ENCODE data around the gene SDHD. TPM values are rescaled to one million over a fixed set of nuclear protein-coding genes. Genes with fewer than 3 reads are reported as not detected.
"Not testable (repeated sequence)": the region's sequence is repeated elsewhere in the genome, so short reads cannot be mapped to it uniquely, and the experiment has no call there.

The SDHD gene
- total and polyA plus RNA-seq, 2 experiments from 2014 or later = 151 to 158 TPM

DNA sequence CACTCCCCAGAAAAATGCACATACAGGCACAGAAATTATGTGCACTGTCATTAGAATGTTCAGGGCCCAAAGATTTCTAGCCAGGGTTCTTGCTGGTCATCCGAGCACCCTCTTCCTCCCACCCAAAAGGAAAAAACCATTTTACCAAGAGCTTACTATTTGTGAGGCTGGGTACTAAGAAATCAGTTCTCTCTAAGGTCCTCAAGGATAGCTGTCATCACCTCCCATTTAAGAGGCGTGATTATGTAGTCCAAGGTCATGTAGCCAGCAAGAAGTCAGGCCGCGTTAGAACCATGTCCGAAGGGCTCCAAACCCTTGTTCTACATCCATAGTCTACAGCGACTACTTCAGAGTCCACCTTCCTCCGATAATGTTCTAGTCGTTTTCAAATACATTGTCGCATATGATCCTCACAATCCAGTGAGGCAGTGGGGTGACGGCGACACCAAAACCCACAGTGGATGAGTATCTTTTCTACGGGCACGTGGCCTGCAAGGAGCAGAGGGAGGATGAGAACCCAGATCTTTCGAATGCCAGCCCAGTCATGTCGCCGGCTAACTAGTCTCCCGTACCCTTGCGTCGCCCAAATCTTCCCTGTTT, 751 bp upstream of the SDHD start:
- Histone ChIP-seq H3K9me2 (replicated peaks; ENCODE audit: insufficient read depth) (no peaks in the 10 kb centered on the region), H3K27ac (peak overlapping the region; percentile 45), H3K4me1 (ENCODE audit: insufficient read depth) (peaks cover 14% of the 10 kb centered on the region), H3K79me2 (peaks cover 49% of the 10 kb centered on the region), H3K4me3 (peak overlapping the region; percentile 64), H3K36me3 (replicated peaks; ENCODE audit: insufficient read depth, low read depth) (peaks cover 3% of the 10 kb centered on the region), H4K20me1 (ENCODE audit: insufficient read depth, poor library complexity, severe bottlenecking) (peaks cover 4% of the 10 kb centered on the region), H3K9me3 (ENCODE audit: low read depth) (no peaks in the 10 kb centered on the region), H3K4me2 (peak overlapping the region; percentile 96), H3K27me3 (no peaks in the 10 kb centered on the region), H2AFZ (peak overlapping the region; percentile 63)
- DNase-seq (ENCODE audit: low spot score) = peak; percentile 27
- WGBS (ENCODE audit: low lambda C conversion rate, missing lambda C conversion rate) = 5% methylated on average over 19 of the region's 19 CpGs
- no peak for TF ChIP-seq EZH2 (IDR thresholded peaks at IDR 0.05; ENCODE audit: borderline replicate concordance)
- no peak for TF ChIP-seq EZH2phosphoT487 (IDR thresholded peaks at IDR 0.05; ENCODE audit: low read depth, severe bottlenecking, unreplicated experiment)
- TF ChIP-seq, protein P1, sequence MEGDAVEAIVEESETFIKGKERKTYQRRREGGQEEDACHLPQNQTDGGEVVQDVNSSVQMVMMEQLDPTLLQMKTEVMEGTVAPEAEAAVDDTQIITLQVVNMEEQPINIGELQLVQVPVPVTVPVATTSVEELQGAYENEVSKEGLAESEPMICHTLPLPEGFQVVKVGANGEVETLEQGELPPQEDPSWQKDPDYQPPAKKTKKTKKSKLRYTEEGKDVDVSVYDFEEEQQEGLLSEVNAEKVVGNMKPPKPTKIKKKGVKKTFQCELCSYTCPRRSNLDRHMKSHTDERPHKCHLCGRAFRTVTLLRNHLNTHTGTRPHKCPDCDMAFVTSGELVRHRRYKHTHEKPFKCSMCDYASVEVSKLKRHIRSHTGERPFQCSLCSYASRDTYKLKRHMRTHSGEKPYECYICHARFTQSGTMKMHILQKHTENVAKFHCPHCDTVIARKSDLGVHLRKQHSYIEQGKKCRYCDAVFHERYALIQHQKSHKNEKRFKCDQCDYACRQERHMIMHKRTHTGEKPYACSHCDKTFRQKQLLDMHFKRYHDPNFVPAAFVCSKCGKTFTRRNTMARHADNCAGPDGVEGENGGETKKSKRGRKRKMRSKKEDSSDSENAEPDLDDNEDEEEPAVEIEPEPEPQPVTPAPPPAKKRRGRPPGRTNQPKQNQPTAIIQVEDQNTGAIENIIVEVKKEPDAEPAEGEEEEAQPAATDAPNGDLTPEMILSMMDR (IDR thresholded peaks at IDR 0.05; ENCODE audit: poor library complexity) = no peak

DNA sequence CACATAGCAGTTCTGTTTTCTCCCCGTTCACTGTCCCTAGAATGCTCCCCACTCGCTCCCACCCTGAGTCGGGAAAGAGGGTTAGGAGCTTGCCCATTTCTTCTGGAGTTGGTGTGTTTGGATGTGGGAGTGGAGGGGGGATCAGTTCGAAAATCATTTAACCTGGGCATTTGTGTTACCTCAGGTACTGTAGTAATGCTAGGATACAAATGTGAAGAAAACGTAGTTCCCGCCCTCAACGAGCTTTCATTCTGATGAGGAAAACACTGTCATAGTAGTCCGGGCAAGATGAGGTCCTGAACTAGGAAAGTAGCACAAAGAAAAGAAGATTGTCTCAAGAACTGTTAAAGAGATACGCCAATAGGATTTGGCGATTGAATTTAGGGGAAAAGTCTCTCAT, 539 bp downstream of the SDHD start:
- no peak for DNase-seq (ENCODE audit: low spot score)
- Histone ChIP-seq H2AFZ (peak overlapping the region; percentile 60), H3K9me3 (ENCODE audit: low read depth) (no peaks in the 10 kb centered on the region), H3K4me2 (peak overlapping the region; percentile 91), H3K27ac (peak overlapping the region; percentile 30), H3K36me3 (replicated peaks; ENCODE audit: insufficient read depth, low read depth) (peaks cover 3% of the 10 kb centered on the region), H3K27me3 (no peaks in the 10 kb centered on the region), H3K9me2 (replicated peaks; ENCODE audit: insufficient read depth) (no peaks in the 10 kb centered on the region), H3K79me2 (peaks cover 49% of the 10 kb centered on the region), H3K4me3 (peak overlapping the region; percentile 28), H3K4me1 (ENCODE audit: insufficient read depth) (peaks cover 14% of the 10 kb centered on the region), H4K20me1 (ENCODE audit: insufficient read depth, poor library complexity, severe bottlenecking) (peaks cover 4% of the 10 kb centered on the region)
- TF ChIP-seq EZH2phosphoT487 (IDR thresholded peaks at IDR 0.05; ENCODE audit: low read depth, severe bottlenecking, unreplicated experiment) = no peak
- TF ChIP-seq, protein P1 (IDR thresholded peaks at IDR 0.05; ENCODE audit: poor library complexity) = no peak
- TF ChIP-seq EZH2 (IDR thresholded peaks at IDR 0.05; ENCODE audit: borderline replicate concordance) = no peak
- WGBS (ENCODE audit: low lambda C conversion rate, missing lambda C conversion rate) = 19% methylated on average over 10 of the region's 10 CpGs

DNA sequence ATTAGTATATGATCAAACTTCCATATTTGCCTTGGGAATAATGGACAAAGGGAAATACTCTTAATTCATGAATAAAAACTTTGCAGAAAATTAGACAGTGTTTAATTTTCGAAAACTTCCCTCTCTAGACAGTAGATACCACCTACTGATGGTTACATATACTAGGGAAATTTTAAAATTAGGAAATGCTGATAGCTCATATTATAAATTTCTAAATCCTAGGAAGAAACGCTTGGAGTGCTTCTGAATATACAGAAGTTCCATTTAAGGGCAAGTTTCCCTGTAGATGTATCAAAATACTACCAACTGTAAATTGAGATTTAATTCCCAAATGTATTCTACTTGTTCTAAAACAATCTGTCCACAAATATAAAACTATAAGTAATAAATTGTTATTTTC, 8.6 kb downstream of the SDHD start:
- not testable (repeated sequence) for H3K9me3 ChIP-seq (ENCODE audit: low read depth); H2AFZ ChIP-seq; H3K4me2 ChIP-seq; DNase-seq (ENCODE audit: low spot score); H3K27me3 ChIP-seq; H3K27ac ChIP-seq; H3K36me3 ChIP-seq (replicated peaks; ENCODE audit: insufficient read depth, low read depth); H3K79me2 ChIP-seq; H4K20me1 ChIP-seq (ENCODE audit: insufficient read depth, poor library complexity, severe bottlenecking); H3K4me3 ChIP-seq; H3K4me1 ChIP-seq (ENCODE audit: insufficient read depth); H3K9me2 ChIP-seq (replicated peaks; ENCODE audit: insufficient read depth)
- WGBS (ENCODE audit: low lambda C conversion rate, missing lambda C conversion rate) = 98% methylated on average over 2 of the region's 2 CpGs

DNA sequence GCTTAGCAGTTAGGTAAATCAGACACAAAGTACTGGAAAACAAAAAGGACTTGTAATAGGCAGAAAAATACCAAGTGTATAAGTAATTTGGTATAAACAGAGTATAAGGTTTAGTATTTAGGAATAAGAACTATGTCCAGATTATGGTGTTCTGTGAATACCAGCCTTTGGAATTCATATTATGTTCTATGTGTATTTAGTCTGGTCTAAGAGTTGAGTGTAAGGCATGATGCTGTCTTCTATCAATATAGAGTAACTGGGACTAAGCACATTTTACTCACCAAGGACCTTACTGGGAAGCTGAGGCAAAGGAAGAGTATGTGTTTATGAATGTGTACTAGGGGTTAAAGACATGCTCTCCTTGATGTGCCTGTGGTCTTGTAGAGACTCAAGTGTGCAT, 9.5 kb downstream of the SDHD start:
- no peak overlapping the region for H2AFZ ChIP-seq
- no peak overlapping the region for H3K27ac ChIP-seq
- no peaks in the 10 kb centered on the region for H3K9me3 ChIP-seq (ENCODE audit: low read depth)
- H3K79me2 ChIP-seq = no peaks in the 10 kb centered on the region
- no peaks in the 10 kb centered on the region for H3K36me3 ChIP-seq (replicated peaks; ENCODE audit: insufficient read depth, low read depth)
- no peak for DNase-seq (ENCODE audit: low spot score)
- no peaks in the 10 kb centered on the region for H3K9me2 ChIP-seq (replicated peaks; ENCODE audit: insufficient read depth)
- no peaks in the 10 kb centered on the region for H4K20me1 ChIP-seq (ENCODE audit: insufficient read depth, poor library complexity, severe bottlenecking)
- H3K27me3 ChIP-seq = no peaks in the 10 kb centered on the region
- no peaks in the 10 kb centered on the region for H3K4me1 ChIP-seq (ENCODE audit: insufficient read depth)
- H3K4me2 ChIP-seq = no peak overlapping the region
- TF ChIP-seq EZH2 (IDR thresholded peaks at IDR 0.05; ENCODE audit: borderline replicate concordance) (no peak), EZH2phosphoT487 (IDR thresholded peaks at IDR 0.05; ENCODE audit: low read depth, severe bottlenecking, unreplicated experiment) (no peak)
- TF ChIP-seq, protein P1 (IDR thresholded peaks at IDR 0.05; ENCODE audit: poor library complexity) = no peak
- H3K4me3 ChIP-seq = no peak overlapping the region

Measured in hepatocyte (in vitro differentiated cells).